GM23248 (cell line): ENCODE measurements around the gene YPEL1. TPM values are rescaled to one million over a fixed set of nuclear protein-coding genes. Genes with fewer than 3 reads are reported as not detected.

Experiments used
- DNase-seq: peaks from one replicate; pipeline ENCODE4 v3.0.0-alpha.2; 2015
- H2AFZ ChIP-seq: fragments of 200-600 bp; sonication (generic); 2 replicates; pipeline ENCODE4 v1.6.1; 2016; ENCODE audit warnings: antibody characterized with exemption
- H3F3A ChIP-seq: fragments of 200-600 bp; sonication (generic); 2 replicates; pipeline ENCODE4 v1.6.1; 2016; ENCODE audit warnings: mild to moderate bottlenecking, antibody characterized with exemption, mixed run types; ENCODE audit not compliant: insufficient read depth
- H3K27ac ChIP-seq: fragments of 200-600 bp; sonication (generic); 2 replicates; pipeline ENCODE4 v1.5.1; 2016; ENCODE audit warnings: mild to moderate bottlenecking
- H3K27me3 ChIP-seq: fragments of 200-600 bp; sonication (generic); replicated peaks from 2 replicates; pipeline ENCODE4 v1.6.1; 2016; ENCODE audit warnings: mild to moderate bottlenecking; ENCODE audit not compliant: insufficient read depth
- H3K36me3 ChIP-seq: fragments of 200-600 bp; sonication (generic); 2 replicates; pipeline ENCODE4 v1.6.1; 2016; ENCODE audit warnings: low read depth, mild to moderate bottlenecking
- H3K4me1 ChIP-seq: fragments of 200-600 bp; sonication (generic); 2 replicates; pipeline ENCODE4 v1.6.1; 2016; ENCODE audit warnings: mild to moderate bottlenecking; ENCODE audit not compliant: insufficient read depth
- H3K4me2 ChIP-seq: fragments of 200-600 bp; sonication (generic); one replicate; pipeline ENCODE4 v1.6.1; 2016; ENCODE audit warnings: mild to moderate bottlenecking; ENCODE audit not compliant: unreplicated experiment
- H3K4me3 ChIP-seq: fragments of 200-600 bp; sonication (generic); 2 replicates; pipeline ENCODE4 v1.5.1; 2016; ENCODE audit warnings: mild to moderate bottlenecking
- H3K79me2 ChIP-seq: fragments of 200-600 bp; sonication (generic); 2 replicates; pipeline ENCODE4 v1.6.1; 2016; ENCODE audit warnings: mild to moderate bottlenecking; ENCODE audit not compliant: insufficient read depth
- H3K9ac ChIP-seq: fragments of 200-600 bp; sonication (generic); 2 replicates; pipeline ENCODE4 v1.6.1; 2016; ENCODE audit warnings: mild to moderate bottlenecking
- H3K9me2 ChIP-seq: fragments of 200-600 bp; sonication (generic); 2 replicates; pipeline ENCODE4 v1.6.1; 2016; ENCODE audit warnings: mixed run types, mild to moderate bottlenecking, moderate library complexity; ENCODE audit not compliant: insufficient read depth
- H3K9me3 ChIP-seq: fragments of 200-600 bp; sonication (generic); one replicate; pipeline ENCODE4 v1.6.1; 2017; ENCODE audit warnings: low read depth
- H4K20me1 ChIP-seq: fragments of 200-600 bp; sonication (generic); 2 replicates; pipeline ENCODE4 v1.6.0; 2016; ENCODE audit not compliant: insufficient read depth
- EZH2 ChIP-seq: fragments of 200-600 bp; sonication (generic); IDR thresholded peaks from 2 replicates; pipeline ENCODE4 v1.6.1; 2018; ENCODE audit warnings: antibody characterized with exemption, mild to moderate bottlenecking; ENCODE audit not compliant: insufficient read depth, poor library complexity, severe bottlenecking
- EZH2phosphoT487 ChIP-seq: fragments of 200-600 bp; sonication (generic); IDR thresholded peaks from 2 replicates; pipeline ENCODE4 v1.6.1; 2018; ENCODE audit warnings: antibody characterized with exemption, moderate library complexity, mild to moderate bottlenecking, low read depth; ENCODE audit not compliant: insufficient read depth
- WGBS, 2 experiments: methylation state at CpG; one replicate each; pipeline ENCODE4 v1.1.6; 2015 to 2017; ENCODE audit warnings: low lambda C conversion rate in 2 of 2, low coverage in 1 of 2; ENCODE audit errors: missing lambda C conversion rate in 2 of 2; 5-methylcytosine and 5-hydroxymethylcytosine counted together
- in situ Hi-C: fragments of 300-500 bp; cut with MboI; formaldehyde crosslinking; loops from 2 replicates; pipeline ENCODE4 v1.15.0; 2020
- polyA plus RNA-seq: library from polyadenylated mRNA; unstranded; fragments of >200 nt; fragmentation: Nextera tagmentation; extraction: Ambion mirVana; gene quantifications from 2 replicates; pipeline ENCODE4 v1.2.1, GENCODE V29; 2016
- total RNA-seq: library from RNA; depleted of rRNA; stranded (reverse); fragments of >200 nt; shearing (Covaris generic); gene quantifications from 2 replicates; pipeline ENCODE4 v1.2.3, GENCODE V29; 2014

YPEL1 gene
- total and polyA plus RNA-seq, 2 experiments from 2014 or later = 0.22 to 1.1 TPM

DNA sequence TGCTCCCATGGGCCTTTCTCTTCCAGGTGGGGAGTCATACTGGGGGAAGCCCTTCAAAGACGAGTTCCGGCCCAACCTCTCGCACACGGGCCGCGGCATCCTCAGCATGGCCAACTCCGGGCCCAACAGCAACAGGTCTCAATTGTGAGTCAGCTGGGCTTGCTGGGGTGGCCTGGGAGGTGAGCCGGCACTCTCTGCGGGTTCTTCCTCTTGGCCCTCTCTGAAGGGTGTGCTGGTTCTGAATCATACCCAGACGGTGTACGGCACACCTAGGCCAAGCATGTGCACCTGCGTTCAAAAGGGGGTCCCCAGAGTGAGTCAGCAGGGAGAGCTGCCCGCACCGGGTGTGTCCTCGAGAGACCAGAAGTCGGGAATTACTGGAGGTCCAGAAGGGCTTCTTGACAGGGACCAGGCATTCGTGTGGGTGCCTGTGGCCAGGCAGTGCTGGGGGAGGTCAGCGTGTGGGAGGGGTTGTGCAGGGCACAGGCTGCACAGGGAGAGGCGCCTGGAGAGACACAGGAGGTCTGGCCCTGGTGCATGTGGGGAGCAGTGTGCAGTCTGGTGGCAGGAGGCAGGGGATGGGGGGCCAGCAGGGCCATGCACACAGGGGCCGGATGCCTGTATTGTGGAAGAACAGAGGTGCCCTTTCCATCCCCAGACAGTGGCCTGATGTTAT lies 46.8 kb downstream of the YPEL1 start:
- H3F3A ChIP-seq = no peaks in the 10 kb centered on the region
- H3K9me2 ChIP-seq = no peaks in the 10 kb centered on the region
- in situ Hi-C loops = no loop called here
- H3K79me2 ChIP-seq = no peaks in the 10 kb centered on the region
- peaks cover 7% of the 10 kb centered on the region; the same call in 1 of the 2 replicates for H3K36me3 ChIP-seq
- no peak overlapping the region for H3K4me2 ChIP-seq
- 92 to 93% methylated on average over 20 of the region's 20 CpGs for WGBS, 2 experiments
- TF ChIP-seq EZH2 (no peak), EZH2phosphoT487 (no peak)
- H3K27me3 ChIP-seq = no peaks in the 10 kb centered on the region
- H3K4me3 ChIP-seq = no peak overlapping the region
- H2AFZ ChIP-seq = no peak overlapping the region
- no peak for DNase-seq
- no peaks in the 10 kb centered on the region for H4K20me1 ChIP-seq
- H3K9me3 ChIP-seq = no peaks in the 10 kb centered on the region
- H3K9ac ChIP-seq = no peak overlapping the region
- H3K4me1 ChIP-seq = no peaks in the 10 kb centered on the region
- no peak overlapping the region for H3K27ac ChIP-seq

- H3K4me2 ChIP-seq = no peak overlapping the region
- 90 to 98% methylated on average over 3 to 6 of the region's 6 CpGs for WGBS, 2 experiments
- H3K9ac ChIP-seq = no peak overlapping the region
- H3K9me3 ChIP-seq = no peaks in the 10 kb centered on the region
- no peak for TF ChIP-seq EZH2phosphoT487
- no peak for TF ChIP-seq EZH2
- H3K27ac ChIP-seq = no peak overlapping the region
- no peaks in the 10 kb centered on the region for H3K9me2 ChIP-seq
- no peak overlapping the region for H2AFZ ChIP-seq
- no peaks in the 10 kb centered on the region for H3K27me3 ChIP-seq
- H3K36me3 ChIP-seq = peaks cover 7% of the 10 kb centered on the region; the same call in 1 of the 2 replicates
- in situ Hi-C loops = no loop called here
- H3F3A ChIP-seq = no peaks in the 10 kb centered on the region
- no peak overlapping the region for H3K4me3 ChIP-seq
- no peaks in the 10 kb centered on the region for H3K4me1 ChIP-seq
- DNase-seq = no peak
- no peaks in the 10 kb centered on the region for H3K79me2 ChIP-seq
- no peaks in the 10 kb centered on the region for H4K20me1 ChIP-seq
Observed at GRCh38 chr22:21688341-21688705, 47.3 kb downstream of the YPEL1 start.

DNA sequence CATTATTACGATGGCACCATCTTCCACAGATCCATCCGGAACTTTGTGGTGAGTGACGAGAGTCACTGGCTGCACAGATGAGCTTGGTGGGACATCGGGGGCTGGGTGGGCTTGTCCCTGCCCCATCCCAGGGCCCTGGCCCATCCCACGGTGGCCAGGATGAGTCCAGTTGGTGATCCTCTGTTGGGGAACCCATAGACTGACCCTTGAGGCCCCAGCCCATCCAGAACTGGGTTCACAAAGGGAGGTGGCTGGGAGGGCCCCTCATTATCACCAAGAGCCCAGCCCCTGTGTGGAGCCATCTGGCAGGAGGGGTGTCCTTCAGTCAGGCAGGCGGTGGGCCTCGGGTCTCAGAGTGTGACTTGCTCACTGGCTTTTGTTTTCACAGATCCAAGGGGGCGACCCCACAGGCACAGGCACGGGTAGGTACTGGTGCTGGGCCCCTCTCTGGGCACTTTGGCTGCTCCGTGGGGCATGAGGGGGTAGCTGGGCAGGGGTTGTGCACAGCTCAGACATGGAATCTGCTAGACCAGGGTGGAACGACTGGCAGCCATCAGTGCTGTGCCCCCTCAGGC lies 47.8 kb downstream of the YPEL1 start:
- H3K36me3 ChIP-seq = peaks cover 7% of the 10 kb centered on the region; the same call in 1 of the 2 replicates
- TF ChIP-seq EZH2phosphoT487 (no peak), EZH2 (no peak)
- no peak overlapping the region for H2AFZ ChIP-seq
- in situ Hi-C loops = no loop called here
- DNase-seq = no peak
- H3K27me3 ChIP-seq = no peaks in the 10 kb centered on the region
- no peaks in the 10 kb centered on the region for H3K4me1 ChIP-seq
- no peak overlapping the region for H3K27ac ChIP-seq
- WGBS, 2 experiments = 89% methylated on average over 11 of the region's 11 CpGs
- H3F3A ChIP-seq = no peaks in the 10 kb centered on the region
- no peak overlapping the region for H3K4me3 ChIP-seq
- H3K9me3 ChIP-seq = no peaks in the 10 kb centered on the region
- no peaks in the 10 kb centered on the region for H3K79me2 ChIP-seq
- H3K9ac ChIP-seq = no peak overlapping the region
- H3K9me2 ChIP-seq = no peaks in the 10 kb centered on the region
- H3K4me2 ChIP-seq = no peak overlapping the region
- no peaks in the 10 kb centered on the region for H4K20me1 ChIP-seq

GRCh38 chr22:21686634-21687393 lies 48.8 kb downstream of the YPEL1 start:
- Histone ChIP-seq H3K9ac (no peak overlapping the region), H3K27me3 (no peaks in the 10 kb centered on the region), H3K4me2 (no peak overlapping the region), H3K36me3 (peaks cover 7% of the 10 kb centered on the region; the same call in 1 of the 2 replicates), H2AFZ (no peak overlapping the region), H3K9me2 (no peaks in the 10 kb centered on the region), H3F3A (no peaks in the 10 kb centered on the region), H3K4me1 (no peaks in the 10 kb centered on the region), H3K27ac (no peak overlapping the region), H3K79me2 (no peaks in the 10 kb centered on the region), H3K4me3 (no peak overlapping the region), H4K20me1 (no peaks in the 10 kb centered on the region), H3K9me3 (no peaks in the 10 kb centered on the region)
- TF ChIP-seq EZH2 (no peak), EZH2phosphoT487 (no peak)
- in situ Hi-C loops = no loop called here
- DNase-seq = no peak
- 94 to 96% methylated on average over 23 of the region's 23 CpGs for WGBS, 2 experiments
